ENCODE measurements around the gene PTF1A.

The PTF1A gene

GRCh38 chr10:23172429-23173213 is 19.5 kb upstream of the PTF1A start:
- H3K4me3 ChIP-seq (ENCODE audit: low read depth, low read length): no peak overlapping the region
- no peak for TF ChIP-seq CTCF (IDR thresholded peaks at IDR 0.05; ENCODE audit: borderline replicate concordance, insufficient read depth, low read depth, low read length)

- no peak overlapping the region for H3K4me3 ChIP-seq (ENCODE audit: low read depth, low read length)
- no peak for TF ChIP-seq CTCF (IDR thresholded peaks at IDR 0.05; ENCODE audit: borderline replicate concordance, insufficient read depth, low read depth, low read length)
These were observed 18.7 kb upstream of the PTF1A start for GRCh38 chr10:23173214-23174073.

GRCh38 chr10:23174074-23174976 is 17.8 kb upstream of the PTF1A start:
- no peak overlapping the region for H3K4me3 ChIP-seq (ENCODE audit: low read depth, low read length)
- TF ChIP-seq CTCF (IDR thresholded peaks at IDR 0.05; ENCODE audit: borderline replicate concordance, insufficient read depth, low read depth, low read length): no peak

- H3K4me3 ChIP-seq (ENCODE audit: low read depth, low read length): no peak overlapping the region
- TF ChIP-seq CTCF (IDR thresholded peaks at IDR 0.05; ENCODE audit: borderline replicate concordance, insufficient read depth, low read depth, low read length): no peak
These were observed 17.1 kb upstream of the PTF1A start for GRCh38 chr10:23174977-23175512.

- TF ChIP-seq CTCF (IDR thresholded peaks at IDR 0.05; ENCODE audit: borderline replicate concordance, insufficient read depth, low read depth, low read length): no peak
- H3K4me3 ChIP-seq (ENCODE audit: low read depth, low read length): no peak overlapping the region
These were observed 5.9 kb upstream of the PTF1A start for GRCh38 chr10:23186178-23186577.

- H3K4me3 ChIP-seq (ENCODE audit: low read depth, low read length): no peak overlapping the region
- TF ChIP-seq CTCF (IDR thresholded peaks at IDR 0.05; ENCODE audit: borderline replicate concordance, insufficient read depth, low read depth, low read length): no peak
These were observed 5.4 kb upstream of the PTF1A start for GRCh38 chr10:23186697-23187096.
